Activated CD4-positive, alpha-beta T cell treated with anti-CD3 and anti-CD28 coated beads, Interleukin-2, amount 50 U/mL, for 48 hours (primary cell): ENCODE results near the gene SLC13A3.

ENCODE experiments used
- DNase-seq, 2 experiments: peaks; one replicate each; pipeline ENCODE4 v3.0.0-alpha.2; 2020

Gene SLC13A3

GRCh38 chr20:46602429-46602828, 48.8 kb downstream of the SLC13A3 start:
- no peak for DNase-seq

DNA sequence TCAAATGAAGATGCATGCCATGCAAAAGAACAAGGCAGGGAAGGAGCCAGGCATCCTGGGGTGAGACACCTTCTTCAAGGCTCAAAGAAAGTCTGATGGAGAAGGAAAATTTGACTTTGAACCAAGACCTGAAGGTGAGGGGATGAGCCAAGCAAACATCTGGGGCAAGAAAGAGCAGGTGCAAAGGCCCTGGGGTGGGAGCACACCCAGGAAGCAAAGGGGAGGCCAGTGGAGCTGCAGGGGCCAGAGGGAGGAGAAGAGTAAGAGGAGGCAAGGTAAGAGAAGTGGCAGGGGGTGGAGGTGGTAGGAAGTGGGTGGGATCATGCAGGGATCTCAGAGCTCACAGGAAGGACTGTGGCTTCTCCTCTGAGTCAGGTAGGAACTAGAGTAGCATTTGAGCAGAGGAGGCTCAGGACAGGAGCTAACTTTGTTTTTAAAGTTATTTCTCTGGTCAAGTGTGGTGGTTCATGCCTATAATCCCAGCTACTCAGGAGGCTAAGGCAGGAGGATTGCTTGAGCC, 49.6 kb downstream of the SLC13A3 start:
- DNase-seq = no peak

DNA sequence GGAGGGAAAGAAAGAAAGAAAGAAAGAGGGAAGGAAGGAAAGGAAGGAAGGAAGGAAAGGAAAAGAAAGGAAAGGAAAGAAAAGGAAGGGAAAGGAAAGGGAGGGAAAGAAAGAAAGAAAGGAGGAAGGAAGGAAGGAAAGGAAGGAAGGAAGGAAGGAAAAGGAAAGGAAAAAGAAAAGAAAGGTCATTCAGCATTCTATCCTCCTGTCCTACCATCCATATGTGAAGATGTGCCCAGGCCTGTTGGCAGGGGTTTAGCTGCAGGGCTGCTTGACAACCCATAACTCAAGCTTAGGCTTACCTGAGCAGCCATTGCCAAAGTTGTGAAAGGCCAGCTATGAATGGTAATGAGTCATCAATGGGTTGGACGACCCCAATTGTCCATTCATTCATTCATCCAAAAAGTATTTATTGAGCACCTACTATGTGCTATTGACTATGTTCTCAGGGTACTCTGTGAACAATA, 50.9 kb downstream of the SLC13A3 start:
- DNase-seq = no peak

GRCh38 chr20:46599227-46599987, 51.9 kb downstream of the SLC13A3 start:
- no peak for DNase-seq

- DNase-seq = no peak
These were observed 55.3 kb downstream of the SLC13A3 start for GRCh38 chr20:46595933-46596332.

DNA sequence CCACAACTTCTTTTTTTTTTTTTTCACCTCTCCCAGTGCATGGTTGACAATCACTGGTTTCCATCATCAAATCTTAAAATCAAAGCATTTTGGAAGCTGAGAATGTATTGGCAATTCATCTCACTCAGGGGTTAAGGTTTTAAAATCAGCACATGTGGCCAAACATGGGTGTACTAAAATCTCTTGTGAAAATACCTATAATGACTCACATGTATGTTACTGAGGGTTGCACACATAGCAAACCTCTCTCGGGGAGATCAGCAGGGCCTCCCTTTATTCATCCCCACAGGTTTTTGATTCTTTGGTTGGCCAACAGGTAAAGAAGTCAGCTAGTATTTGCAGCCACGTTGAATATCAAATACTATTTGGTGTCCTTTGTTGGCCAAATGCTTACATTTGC, 56.5 kb downstream of the SLC13A3 start:
- DNase-seq = no peak

- peak; percentile 8 to 23 for DNase-seq
These were observed 58.5 kb downstream of the SLC13A3 start for GRCh38 chr20:46592580-46593362.

DNA sequence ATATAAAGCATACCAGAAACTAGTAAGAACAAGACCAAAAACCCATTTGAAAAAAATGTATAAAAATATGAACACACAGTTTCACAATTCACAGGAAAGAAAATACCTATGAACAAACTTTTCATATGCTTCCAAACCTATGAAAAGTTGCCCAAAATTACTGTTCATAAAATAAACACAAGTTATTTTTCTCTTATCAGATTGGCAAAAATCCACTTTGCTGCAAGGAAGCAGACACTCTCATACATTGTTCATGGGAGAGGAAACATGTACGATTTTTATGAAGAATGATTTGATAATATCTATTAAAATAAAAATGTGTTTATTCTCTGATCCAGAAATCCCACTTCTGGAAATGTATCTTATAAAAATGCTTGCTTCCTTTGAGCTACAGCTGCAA, 60.8 kb downstream of the SLC13A3 start:
- no peak for DNase-seq

- DNase-seq = no peak
These were observed 62.4 kb downstream of the SLC13A3 start for GRCh38 chr20:46588532-46589511.

DNA sequence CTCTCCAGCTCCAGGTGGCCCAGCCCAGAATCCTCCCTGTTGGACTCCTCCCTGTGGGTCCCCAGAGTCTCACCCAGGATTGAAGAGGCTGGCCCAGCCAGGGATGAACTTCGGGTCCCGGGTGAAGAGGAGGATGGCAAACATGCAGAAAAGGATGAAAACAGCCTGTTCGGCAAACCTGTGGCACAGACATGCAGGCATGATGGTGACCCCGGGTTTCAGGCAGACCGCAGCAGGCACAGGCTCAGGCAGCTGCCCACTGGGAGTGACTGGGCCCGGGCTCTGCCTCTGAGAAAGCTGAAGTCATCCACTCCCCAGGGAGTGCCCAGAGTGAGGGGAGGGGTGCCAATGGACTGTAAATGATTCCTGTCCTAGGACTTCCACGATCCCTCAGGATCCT, 63.3 kb downstream of the SLC13A3 start:
- no peak for DNase-seq

- no peak for DNase-seq
These were observed 64.5 kb downstream of the SLC13A3 start for GRCh38 chr20:46586724-46587123.

- no peak for DNase-seq
These were observed 66.8 kb downstream of the SLC13A3 start for GRCh38 chr20:46584508-46584907.

DNA sequence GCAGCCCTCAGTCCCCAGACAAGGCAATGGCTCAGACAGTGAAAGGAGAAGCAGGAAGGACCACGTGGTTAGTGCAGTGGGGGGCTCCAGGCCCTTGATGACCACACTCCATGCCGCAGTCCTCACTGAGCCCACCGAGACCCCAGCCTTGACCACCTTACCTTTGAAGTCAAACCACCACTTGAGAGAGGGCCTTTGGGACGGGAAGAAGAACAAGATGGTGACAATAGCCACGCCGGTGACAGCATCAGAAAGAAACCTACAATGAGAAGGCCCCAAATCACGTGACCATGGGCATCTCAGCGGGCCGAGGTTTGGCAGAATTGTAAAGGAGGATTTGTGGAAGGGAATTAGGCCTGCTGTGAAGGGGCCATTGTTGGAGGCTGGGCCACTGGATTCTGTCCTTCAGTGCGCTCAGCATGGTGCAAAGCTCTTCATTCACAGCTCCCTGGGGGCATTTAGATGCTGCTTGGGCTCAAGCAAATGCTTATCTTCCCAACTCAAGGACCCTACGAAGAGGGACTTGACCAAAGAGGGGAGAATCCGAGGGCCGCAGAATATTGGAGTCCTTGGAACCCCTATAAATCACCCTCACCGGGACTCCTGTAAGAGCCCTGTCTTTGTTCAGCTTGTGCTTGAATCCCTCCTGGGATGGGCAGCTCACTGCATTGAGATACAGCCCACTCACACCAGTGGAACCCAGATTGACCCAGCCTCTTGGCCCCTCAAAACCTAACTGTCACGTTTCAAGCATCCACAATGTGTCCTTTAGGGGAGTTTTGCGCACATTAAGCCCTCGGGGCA, 67.6 kb downstream of the SLC13A3 start:
- DNase-seq = no peak

GRCh38 chr20:46582648-46583047, 68.6 kb downstream of the SLC13A3 start:
- DNase-seq = no peak

GRCh38 chr20:46581391-46581790, 69.9 kb downstream of the SLC13A3 start:
- no peak for DNase-seq

DNA sequence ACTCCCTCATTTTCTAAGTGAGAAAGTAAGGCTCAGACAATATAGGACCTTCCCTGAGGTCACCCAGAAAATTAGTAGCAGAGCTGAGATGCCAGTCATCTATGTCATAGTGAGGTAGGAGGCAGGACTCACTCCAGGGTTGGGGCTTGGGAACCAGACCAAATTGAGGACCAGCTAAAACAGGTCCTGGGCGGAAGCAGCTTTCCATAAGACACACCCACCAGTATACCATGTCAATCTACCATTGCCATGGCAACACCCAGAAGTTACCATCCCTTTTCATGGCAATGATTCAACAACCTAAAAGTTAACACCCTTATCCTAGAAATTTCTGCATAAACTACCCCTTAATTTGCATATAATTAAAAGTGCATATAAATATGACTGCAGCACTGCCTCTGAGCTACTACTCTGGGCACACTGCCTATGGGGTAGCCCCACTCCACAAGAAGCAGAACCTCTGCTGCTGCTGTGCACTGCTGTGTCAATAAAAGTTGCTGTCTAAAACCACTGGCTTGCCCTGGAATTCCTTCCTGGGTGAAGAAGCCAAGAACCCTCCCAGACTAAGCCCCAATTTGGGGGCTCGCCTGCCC, 70.5 kb downstream of the SLC13A3 start:
- DNase-seq = no peak

GRCh38 chr20:46578745-46579144, 72.5 kb downstream of the SLC13A3 start:
- no peak for DNase-seq

- DNase-seq = no peak
These were observed 74.4 kb downstream of the SLC13A3 start for GRCh38 chr20:46576774-46577395.

GRCh38 chr20:46575937-46576461, 75.3 kb downstream of the SLC13A3 start:
- DNase-seq = no peak

GRCh38 chr20:46575394-46575793, 75.9 kb downstream of the SLC13A3 start:
- DNase-seq = no peak
